Astrocyte (in vitro differentiated cells and primary cell): ENCODE measurements around the gene TSHZ1.

Experiments
- EZH2 ChIP-seq: IDR thresholded peaks from 2 replicates; pipeline ENCODE4 v1.6.1; 2012; ENCODE audit warnings: mild to moderate bottlenecking, low read length, inconsistent platforms; ENCODE audit not compliant: insufficient read depth
- TF ChIP-seq, protein P1 (sequence below): IDR thresholded peaks from 2 replicates; pipeline ENCODE4 v1.5.1; 2011; ENCODE audit warnings: low read depth, mild to moderate bottlenecking, inconsistent platforms, low read length, moderate library complexity; ENCODE audit not compliant: insufficient read depth

DNA sequence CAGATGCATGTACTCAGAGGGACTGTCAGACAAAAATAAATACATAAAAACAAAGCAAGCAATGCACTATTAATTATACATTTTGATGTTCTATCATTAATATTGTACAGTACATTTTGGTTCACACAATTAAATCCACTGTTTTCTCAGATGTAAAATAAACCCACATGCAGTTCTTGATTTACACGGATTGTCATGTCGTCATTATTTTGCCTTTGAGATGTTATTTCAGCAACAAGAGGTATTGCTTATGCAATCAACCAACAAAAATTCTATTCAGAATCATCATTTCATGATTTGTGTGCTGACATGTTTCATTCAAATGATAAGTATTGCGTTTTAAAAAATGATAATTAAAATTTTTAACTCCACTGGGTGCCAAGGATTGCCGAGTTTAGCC lies 79.2 kb downstream of the TSHZ1 start:
- TF ChIP-seq, protein P1, sequence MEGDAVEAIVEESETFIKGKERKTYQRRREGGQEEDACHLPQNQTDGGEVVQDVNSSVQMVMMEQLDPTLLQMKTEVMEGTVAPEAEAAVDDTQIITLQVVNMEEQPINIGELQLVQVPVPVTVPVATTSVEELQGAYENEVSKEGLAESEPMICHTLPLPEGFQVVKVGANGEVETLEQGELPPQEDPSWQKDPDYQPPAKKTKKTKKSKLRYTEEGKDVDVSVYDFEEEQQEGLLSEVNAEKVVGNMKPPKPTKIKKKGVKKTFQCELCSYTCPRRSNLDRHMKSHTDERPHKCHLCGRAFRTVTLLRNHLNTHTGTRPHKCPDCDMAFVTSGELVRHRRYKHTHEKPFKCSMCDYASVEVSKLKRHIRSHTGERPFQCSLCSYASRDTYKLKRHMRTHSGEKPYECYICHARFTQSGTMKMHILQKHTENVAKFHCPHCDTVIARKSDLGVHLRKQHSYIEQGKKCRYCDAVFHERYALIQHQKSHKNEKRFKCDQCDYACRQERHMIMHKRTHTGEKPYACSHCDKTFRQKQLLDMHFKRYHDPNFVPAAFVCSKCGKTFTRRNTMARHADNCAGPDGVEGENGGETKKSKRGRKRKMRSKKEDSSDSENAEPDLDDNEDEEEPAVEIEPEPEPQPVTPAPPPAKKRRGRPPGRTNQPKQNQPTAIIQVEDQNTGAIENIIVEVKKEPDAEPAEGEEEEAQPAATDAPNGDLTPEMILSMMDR: no peak
- no peak for TF ChIP-seq EZH2
